GM21529 (cell line): ENCODE results near the gene TOMM70.
"Not testable (repeated sequence)": the region's sequence is repeated elsewhere in the genome, so short reads cannot be mapped to it uniquely, and the experiment has no call there.

Source experiments
- ATAC-seq: cut with Tn5 transposase; IDR thresholded peaks from one replicate; pipeline ENCODE4 v1.9.1; 2021; ENCODE audit not compliant: unreplicated experiment

TOMM70 gene

GRCh38 chr3:100400780-100401673, at the start of gene TOMM70, which contains the start of gene LNP1:
Gene TOMM70 (minus strand): TSS chr3:100401089. CDS start chr3:100400949, 140 bp downstream.
Gene LNP1 (plus strand): TSS chr3:100401539. CDS start chr3:100429730, 28,191 bp downstream.
- ATAC-seq, result peak; percentile 89

- ATAC-seq, result no peak
Measured at GRCh38 chr3:100449214-100449613, 48.3 kb upstream of the TOMM70 start.

- ATAC-seq, result no peak
Measured at GRCh38 chr3:100448079-100448478, 47.2 kb upstream of the TOMM70 start.

- not testable (repeated sequence) for ATAC-seq
Measured at GRCh38 chr3:100447067-100447466, 46.2 kb upstream of the TOMM70 start.

- no peak for ATAC-seq
Measured at GRCh38 chr3:100443690-100444089, 42.8 kb upstream of the TOMM70 start.

GRCh38 chr3:100440895-100441294, 40.0 kb upstream of the TOMM70 start:
- no peak for ATAC-seq

GRCh38 chr3:100438623-100438974, 37.7 kb upstream of the TOMM70 start:
- no peak for ATAC-seq

GRCh38 chr3:100437721-100438622, 37.1 kb upstream of the TOMM70 start:
- no peak for ATAC-seq

GRCh38 chr3:100436951-100437350, 36.1 kb upstream of the TOMM70 start:
- ATAC-seq, result no peak

GRCh38 chr3:100429187-100429716, 28.4 kb upstream of the TOMM70 start:
- ATAC-seq, result no peak

- ATAC-seq, result no peak
Measured at GRCh38 chr3:100427699-100428098, 26.8 kb upstream of the TOMM70 start.

- ATAC-seq, result no peak
Measured at GRCh38 chr3:100426067-100426682, 25.3 kb upstream of the TOMM70 start.

GRCh38 chr3:100425316-100425715, 24.4 kb upstream of the TOMM70 start:
- ATAC-seq, result no peak

- no peak for ATAC-seq
Measured at GRCh38 chr3:100424261-100424660, 23.4 kb upstream of the TOMM70 start.

GRCh38 chr3:100423611-100424010, 22.7 kb upstream of the TOMM70 start:
- ATAC-seq, result no peak

- ATAC-seq, result no peak
Measured at GRCh38 chr3:100420885-100421284, 20.0 kb upstream of the TOMM70 start.

GRCh38 chr3:100419406-100419805, 18.5 kb upstream of the TOMM70 start:
- no peak for ATAC-seq

GRCh38 chr3:100416863-100417262, 16.0 kb upstream of the TOMM70 start:
- ATAC-seq, result no peak

GRCh38 chr3:100416176-100416575, 15.3 kb upstream of the TOMM70 start:
- ATAC-seq, result no peak

- no peak for ATAC-seq
Measured at GRCh38 chr3:100413613-100414012, 12.7 kb upstream of the TOMM70 start.
